Glutamatergic neuron (in vitro differentiated cells): ENCODE measurements around the gene ZNF212. TPM values are rescaled to one million over a fixed set of nuclear protein-coding genes. Genes with fewer than 3 reads are reported as not detected.
A peak's percentile ranks its signal among the peaks of the same experiment; 100 is the strongest.

ENCODE experiments used
- DNase-seq: peaks from one replicate; pipeline ENCODE4 v3.0.0; 2022
- H3K27ac Mint-ChIP-seq: one replicate; pipeline ENCODE4 v1.8.0; 2020; ENCODE audit warnings: mild to moderate bottlenecking, mixed read lengths, inconsistent platforms; ENCODE audit not compliant: unreplicated experiment
- H3K27me3 Mint-ChIP-seq: one replicate; pipeline ENCODE4 v1.8.0; 2020; ENCODE audit warnings: mild to moderate bottlenecking, moderate library complexity, mixed read lengths, inconsistent platforms; ENCODE audit not compliant: unreplicated experiment
- H3K36me3 Mint-ChIP-seq: one replicate; pipeline ENCODE4 v1.8.0; 2020; ENCODE audit warnings: mild to moderate bottlenecking, mixed read lengths, inconsistent platforms; ENCODE audit not compliant: unreplicated experiment
- H3K4me1 Mint-ChIP-seq: one replicate; pipeline ENCODE4 v1.8.0; 2020; ENCODE audit warnings: mild to moderate bottlenecking, low read depth, mixed read lengths, inconsistent platforms; ENCODE audit not compliant: unreplicated experiment
- H3K4me3 Mint-ChIP-seq: one replicate; pipeline ENCODE4 v1.8.0; 2020; ENCODE audit warnings: mild to moderate bottlenecking, mixed read lengths, inconsistent platforms; ENCODE audit not compliant: unreplicated experiment
- H3K9me3 Mint-ChIP-seq: one replicate; pipeline ENCODE4 v1.8.0; 2020; ENCODE audit warnings: mild to moderate bottlenecking, moderate library complexity, mixed read lengths, inconsistent platforms; ENCODE audit not compliant: unreplicated experiment
- CTCF ChIP-seq: fragments of 200-600 bp; sonication (generic); IDR thresholded peaks from one replicate; pipeline ENCODE4 v1.5.0; 2021; ENCODE audit not compliant: partially characterized antibody, unreplicated experiment
- total RNA-seq: library from RNA; stranded (reverse); fragmentation: NEBNext Ultra II Directional; extraction: Animal tissue kit (Norgen Biotek cat#: 25700); gene quantifications from one replicate; pipeline ENCODE4 v1.2.1, GENCODE V29; 2021; ENCODE audit not compliant: unreplicated experiment

The ZNF212 gene
- total RNA-seq, 1 donor from 2014 or later: 13.2 TPM

- H3K9me3 Mint-ChIP-seq: no peaks in the 10 kb centered on the region
- H3K4me3 Mint-ChIP-seq: no peak overlapping the region
- no peak for TF ChIP-seq CTCF
- peaks cover 7% of the 10 kb centered on the region for H3K4me1 Mint-ChIP-seq
- no peak overlapping the region for H3K27ac Mint-ChIP-seq
- no peaks in the 10 kb centered on the region for H3K27me3 Mint-ChIP-seq
- H3K36me3 Mint-ChIP-seq: peaks cover 5% of the 10 kb centered on the region
- no peak for DNase-seq
Observed at GRCh38 chr7:149252378-149252777, 12.9 kb downstream of the ZNF212 start.

- Mint-ChIP-seq H3K27ac (no peak overlapping the region), H3K4me1 (peaks cover 7% of the 10 kb centered on the region), H3K4me3 (no peak overlapping the region), H3K9me3 (no peaks in the 10 kb centered on the region), H3K36me3 (peaks cover 5% of the 10 kb centered on the region), H3K27me3 (no peaks in the 10 kb centered on the region)
- no peak for DNase-seq
- no peak for TF ChIP-seq CTCF
Observed at GRCh38 chr7:149253665-149254064, 14.2 kb downstream of the ZNF212 start.

- H3K36me3 Mint-ChIP-seq: peaks cover 5% of the 10 kb centered on the region
- H3K27ac Mint-ChIP-seq: no peak overlapping the region
- H3K4me3 Mint-ChIP-seq: no peak overlapping the region
- TF ChIP-seq CTCF: no peak
- H3K4me1 Mint-ChIP-seq: peaks cover 7% of the 10 kb centered on the region
- no peak for DNase-seq
- no peaks in the 10 kb centered on the region for H3K27me3 Mint-ChIP-seq
- H3K9me3 Mint-ChIP-seq: no peaks in the 10 kb centered on the region
Observed at GRCh38 chr7:149254181-149254858, 14.9 kb downstream of the ZNF212 start.

- DNase-seq: no peak
- no peaks in the 10 kb centered on the region for H3K27me3 Mint-ChIP-seq
- no peak for TF ChIP-seq CTCF
- H3K4me1 Mint-ChIP-seq: peaks cover 7% of the 10 kb centered on the region
- no peak overlapping the region for H3K4me3 Mint-ChIP-seq
- H3K27ac Mint-ChIP-seq: peak overlapping the region; percentile 7
- H3K9me3 Mint-ChIP-seq: peaks cover 2% of the 10 kb centered on the region
- H3K36me3 Mint-ChIP-seq: peaks cover 5% of the 10 kb centered on the region
Observed at GRCh38 chr7:149255174-149255573, 15.7 kb downstream of the ZNF212 start.

GRCh38 chr7:149256568-149256967 lies 17.1 kb downstream of the ZNF212 start:
- no peak for TF ChIP-seq CTCF
- Mint-ChIP-seq H3K36me3 (peaks cover 5% of the 10 kb centered on the region), H3K4me3 (no peak overlapping the region), H3K4me1 (peaks cover 10% of the 10 kb centered on the region), H3K9me3 (peaks cover 9% of the 10 kb centered on the region), H3K27me3 (no peaks in the 10 kb centered on the region), H3K27ac (no peak overlapping the region)
- DNase-seq: no peak
